Kidney (tissue), 14 donors: ENCODE measurements around the gene CBR1. TPM values are rescaled to one million over a fixed set of nuclear protein-coding genes. Genes with fewer than 3 reads are reported as not detected.

Experiments
- DNase-seq, 5 donors: peaks; one replicate each; pipeline ENCODE4 v3.0.0-alpha.2; 2013 to 2020
- FAIRE-seq: peaks from 2 replicates; lab custom pipeline; 2012; peaks lifted over from hg19 to GRCh38; lab: Jason Lieb, UNC
- H3K27ac ChIP-seq, 2 donors: one replicate each; pipeline ENCODE4 v1.7.0; 2013; ENCODE audit warnings: low read depth in 2 of 2, low read length in 2 of 2, inconsistent platforms in 1 of 2
- H3K27me3 ChIP-seq: one replicate; pipeline ENCODE4 v1.7.1; 2013; ENCODE audit warnings: low read length, inconsistent platforms; ENCODE audit not compliant: control insufficient read depth, insufficient read depth
- H3K36me3 ChIP-seq, 3 donors: one replicate each; pipeline versions ENCODE4 v1.7.0 to v1.7.1; 2013; ENCODE audit warnings: low read length in 3 of 3, control low read depth in 1 of 3, inconsistent platforms in 1 of 3; ENCODE audit not compliant: insufficient read depth in 3 of 3, control insufficient read depth in 2 of 3
- H3K4me1 ChIP-seq, 3 donors: one replicate each; pipeline versions ENCODE4 v1.7.0 to v1.7.1; 2013; ENCODE audit warnings: low read length in 3 of 3, inconsistent platforms in 1 of 3, low read depth in 1 of 3; ENCODE audit not compliant: control insufficient read depth in 2 of 3, insufficient read depth in 2 of 3
- H3K4me3 ChIP-seq, 3 donors: one replicate each; pipeline versions ENCODE4 v1.7.0 to v1.8.1; 2013; ENCODE audit warnings: low read length in 3 of 3, control low read depth in 1 of 3, inconsistent platforms in 1 of 3
- H3K9ac ChIP-seq, 3 donors: one replicate each; pipeline versions ENCODE4 v1.7.0 to v1.7.1; 2013; ENCODE audit warnings: low read length in 3 of 3, control low read depth in 1 of 3, inconsistent platforms in 1 of 3
- H3K9me3 ChIP-seq, 3 donors: one replicate each; pipeline versions ENCODE4 v1.7.0 to v1.7.1; 2013; ENCODE audit warnings: low read length in 3 of 3, control low read depth in 1 of 3, inconsistent platforms in 1 of 3; ENCODE audit not compliant: control insufficient read depth in 2 of 3, insufficient read depth in 1 of 3
- intact Hi-C: fragments of 100-400 bp; cut with DNase I; formaldehyde crosslinking; loops from one replicate; pipeline ENCODE4 v1.11.1; 2022
- polyA plus RNA-seq: library from polyadenylated mRNA; stranded (reverse); fragments of 350-450 nt; fragmentation: Illumina TruSeq; extraction: RNeasy Lipid Tissue Mini Kit (QIAGEN cat#74804); gene quantifications from one replicate; pipeline ENCODE4 v1.2.3, GENCODE V29; 2014; ENCODE audit warnings: low read depth, low replicate concordance; ENCODE audit not compliant: insufficient read depth
- total RNA-seq: library from RNA; stranded (reverse); fragmentation: NEBNext Ultra II Directional; extraction: Animal tissue kit (Norgen Biotek cat#: 25700); gene quantifications from one replicate; pipeline ENCODE4 v1.2.1, GENCODE V29; 2021
- TF ChIP-seq, protein P1 (sequence below): IDR thresholded peaks from 3 replicates; pipeline ENCODE4 v1.5.1; 2012; ENCODE audit warnings: mild to moderate bottlenecking, moderate library complexity, borderline replicate concordance; ENCODE audit not compliant: insufficient read depth; ENCODE audit errors: extremely low read depth
- donor health status: control.
- donor health status: control.
- donor health status: control.
- donor health status: control.
- donor health status: control.
- donor health status: DM: yes; HTN: yes; CAD: no.
- donor health status: Normal renal cell carcinoma (clear cell type).

Gene CBR1
- total and polyA plus RNA-seq, 2 donors from 2014 or later: 94.3 to 379 TPM

- H3K9me3 ChIP-seq: peaks cover 0 to 8% (median 0%) of the 10 kb centered on the region in 3 donors
- intact Hi-C loops: no loop called here
- H3K27me3 ChIP-seq: no peaks in the 10 kb centered on the region
- no peak overlapping the region for H3K9ac ChIP-seq
- no peak overlapping the region for H3K4me3 ChIP-seq
- no peaks in the 10 kb centered on the region for H3K4me1 ChIP-seq
- FAIRE-seq: no peak
- TF ChIP-seq, protein P1, sequence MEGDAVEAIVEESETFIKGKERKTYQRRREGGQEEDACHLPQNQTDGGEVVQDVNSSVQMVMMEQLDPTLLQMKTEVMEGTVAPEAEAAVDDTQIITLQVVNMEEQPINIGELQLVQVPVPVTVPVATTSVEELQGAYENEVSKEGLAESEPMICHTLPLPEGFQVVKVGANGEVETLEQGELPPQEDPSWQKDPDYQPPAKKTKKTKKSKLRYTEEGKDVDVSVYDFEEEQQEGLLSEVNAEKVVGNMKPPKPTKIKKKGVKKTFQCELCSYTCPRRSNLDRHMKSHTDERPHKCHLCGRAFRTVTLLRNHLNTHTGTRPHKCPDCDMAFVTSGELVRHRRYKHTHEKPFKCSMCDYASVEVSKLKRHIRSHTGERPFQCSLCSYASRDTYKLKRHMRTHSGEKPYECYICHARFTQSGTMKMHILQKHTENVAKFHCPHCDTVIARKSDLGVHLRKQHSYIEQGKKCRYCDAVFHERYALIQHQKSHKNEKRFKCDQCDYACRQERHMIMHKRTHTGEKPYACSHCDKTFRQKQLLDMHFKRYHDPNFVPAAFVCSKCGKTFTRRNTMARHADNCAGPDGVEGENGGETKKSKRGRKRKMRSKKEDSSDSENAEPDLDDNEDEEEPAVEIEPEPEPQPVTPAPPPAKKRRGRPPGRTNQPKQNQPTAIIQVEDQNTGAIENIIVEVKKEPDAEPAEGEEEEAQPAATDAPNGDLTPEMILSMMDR: no peak
- H3K27ac ChIP-seq: no peak overlapping the region
- peak in 1 of 5 donors; percentile 41 for DNase-seq
- H3K36me3 ChIP-seq: no peaks in the 10 kb centered on the region
Observed at GRCh38 chr21:36065497-36066036, 4.3 kb upstream of the CBR1 start.

GRCh38 chr21:36068748-36069398 is 951 bp upstream of the CBR1 start:
- DNase-seq (no peak), FAIRE-seq (no peak)
- no peaks in the 10 kb centered on the region for H3K27me3 ChIP-seq
- peaks cover 0 to 8% (median 0%) of the 10 kb centered on the region in 3 donors for H3K9me3 ChIP-seq
- TF ChIP-seq, protein P1: no peak
- H3K4me3 ChIP-seq: peak overlapping the region in 1 of 3 donors; percentile 77
- H3K36me3 ChIP-seq: peaks cover 2 to 8% (median 3%) of the 10 kb centered on the region in 3 donors
- intact Hi-C loops: no loop called here
- H3K4me1 ChIP-seq: peaks cover 0 to 17% (median 13%) of the 10 kb centered on the region in 3 donors
- H3K9ac ChIP-seq: no peak overlapping the region
- H3K27ac ChIP-seq: no peak overlapping the region

DNA sequence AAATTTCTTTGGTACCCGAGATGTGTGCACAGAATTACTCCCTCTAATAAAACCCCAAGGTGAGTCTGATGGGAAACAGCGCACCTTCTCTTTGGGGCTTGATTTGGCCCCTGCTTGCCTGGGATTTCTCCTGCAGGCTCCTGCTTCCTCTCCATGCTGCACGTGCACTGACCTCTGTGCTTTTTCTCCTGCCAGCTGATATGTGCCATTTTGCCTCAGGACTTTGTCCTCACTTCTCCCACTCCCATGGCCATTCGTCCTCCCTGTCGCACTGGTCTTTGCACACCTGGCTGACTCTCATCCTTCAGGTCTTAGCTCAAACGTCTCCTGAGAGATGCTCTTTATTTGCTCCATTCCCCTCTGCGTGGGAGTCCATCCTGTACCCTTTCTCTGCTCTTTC is 1.2 kb downstream of the CBR1 start:
- Histone ChIP-seq H3K36me3 (peaks cover 2 to 8% (median 3%) of the 10 kb centered on the region in 3 donors), H3K4me3 (peak overlapping the region in 2 of 3 donors; percentile 18 to 77), H3K27me3 (no peaks in the 10 kb centered on the region), H3K27ac (no peak overlapping the region), H3K9me3 (peaks cover 0 to 8% (median 0%) of the 10 kb centered on the region in 3 donors), H3K9ac (peak overlapping the region in 1 of 3 donors; percentile 69), H3K4me1 (peaks cover 0 to 17% (median 13%) of the 10 kb centered on the region in 3 donors)
- DNase-seq: peak in 1 of 5 donors; percentile 11
- intact Hi-C loops: no loop called here
- TF ChIP-seq, protein P1: no peak
- FAIRE-seq: no peak
